Activated T-cell treated with anti-CD3 and anti-CD28 coated beads, Interleukin-2, amount 50 U/mL, for 72 hours (primary cell): ENCODE results near the gene DAAM2. TPM values are rescaled to one million over a fixed set of nuclear protein-coding genes. Genes with fewer than 3 reads are reported as not detected.
A peak's percentile ranks its signal among the peaks of the same experiment; 100 is the strongest.

Experiments used
- ATAC-seq, 2 donors: fragments of 150-1000 bp; cut with Tn5 transposase; replicated peaks in 1 of 2; 2 replicates each; pipeline ENCODE4 v1.10.0; 2021; ENCODE audit warnings: moderate library complexity in 2 of 2, mild to moderate bottlenecking in 1 of 2
- DNase-seq, 2 donors: peaks; one replicate each; pipeline ENCODE4 v3.0.0; 2021 to 2022; ENCODE audit warnings: mixed read lengths in 1 of 2
- H3K27ac Mint-ChIP-seq: one replicate; pipeline ENCODE4 v1.8.0; 2022; ENCODE audit warnings: mild to moderate bottlenecking, moderate library complexity, mixed read lengths
- H3K27me3 Mint-ChIP-seq: one replicate; pipeline ENCODE4 v1.8.0; 2022; ENCODE audit warnings: low read depth, mixed read lengths
- H3K36me3 Mint-ChIP-seq, 2 donors: one replicate each; pipeline ENCODE4 v1.8.0; 2022; ENCODE audit warnings: mixed read lengths in 2 of 2, mild to moderate bottlenecking in 1 of 2; ENCODE audit not compliant: insufficient read depth in 2 of 2
- H3K4me1 Mint-ChIP-seq: one replicate; pipeline ENCODE4 v1.8.0; 2022; ENCODE audit warnings: low read depth, mixed read lengths
- H3K4me3 Mint-ChIP-seq, 2 donors: one replicate each; pipeline ENCODE4 v1.8.0; 2022; ENCODE audit warnings: mild to moderate bottlenecking in 2 of 2, mixed read lengths in 2 of 2, moderate library complexity in 2 of 2
- H3K9me3 Mint-ChIP-seq, 2 donors: one replicate each; pipeline ENCODE4 v1.8.0; 2022; ENCODE audit warnings: mixed read lengths in 2 of 2
- total RNA-seq, 2 donors: library from RNA; stranded (reverse); gene quantifications; one replicate each; pipeline ENCODE4 v1.2.3, GENCODE V29; 2022

DAAM2 gene
- not detected for total RNA-seq

GRCh38 chr6:39791850-39792539, at the start of gene DAAM2:
TSS of gene DAAM2 (plus strand) at chr6:39792376. CDS start at chr6:39856303, 63,927 bp downstream.
- H3K27ac Mint-ChIP-seq, result no peak within 1 kb of the TSS
- no peaks in the 10 kb centered on the region for H3K36me3 Mint-ChIP-seq
- H3K27me3 Mint-ChIP-seq, result peaks cover 57% of the 10 kb centered on the region

GRCh38 chr6:39746795-39747194, 45.4 kb upstream of the DAAM2 start:
- no peaks in the 10 kb centered on the region for H3K4me1 Mint-ChIP-seq
- ATAC-seq (no peak), DNase-seq (no peak)
- peaks cover 9% of the 10 kb centered on the region for H3K27me3 Mint-ChIP-seq
- H3K4me3 Mint-ChIP-seq, result no peak overlapping the region
- no peak overlapping the region for H3K27ac Mint-ChIP-seq
- H3K9me3 Mint-ChIP-seq, result peaks cover 0 to 2% of the 10 kb centered on the region in 2 donors
- H3K36me3 Mint-ChIP-seq, result no peaks in the 10 kb centered on the region

More at GRCh38 chr6:39791850-39792539, at the start of gene DAAM2:
- Mint-ChIP-seq H3K4me3 (peak within 1 kb of the TSS; percentile 47 to 58), H3K9me3 (no peaks in the 10 kb centered on the region), H3K4me1 (no peaks in the 10 kb centered on the region)
- ATAC-seq (peak in 1 of 2 donors; percentile 25), DNase-seq (no peak)

- H3K4me3 Mint-ChIP-seq, result no peak overlapping the region
- no peak overlapping the region for H3K27ac Mint-ChIP-seq
- H3K4me1 Mint-ChIP-seq, result no peaks in the 10 kb centered on the region
- no peak for ATAC-seq
- H3K36me3 Mint-ChIP-seq, result no peaks in the 10 kb centered on the region
- peaks cover 23% of the 10 kb centered on the region for H3K27me3 Mint-ChIP-seq
- H3K9me3 Mint-ChIP-seq, result no peaks in the 10 kb centered on the region
- DNase-seq, result no peak
These were observed 39.1 kb upstream of the DAAM2 start for GRCh38 chr6:39752835-39753724.

- ATAC-seq (no peak), DNase-seq (no peak)
- Mint-ChIP-seq H3K9me3 (no peaks in the 10 kb centered on the region), H3K27ac (no peak overlapping the region), H3K4me3 (no peak overlapping the region), H3K4me1 (no peaks in the 10 kb centered on the region), H3K36me3 (no peaks in the 10 kb centered on the region), H3K27me3 (peaks cover 23% of the 10 kb centered on the region)
These were observed 38.5 kb upstream of the DAAM2 start for GRCh38 chr6:39753725-39754045.

GRCh38 chr6:39754514-39755115, 37.6 kb upstream of the DAAM2 start:
- no peaks in the 10 kb centered on the region for H3K9me3 Mint-ChIP-seq
- H3K4me3 Mint-ChIP-seq, result no peak overlapping the region
- no peaks in the 10 kb centered on the region for H3K36me3 Mint-ChIP-seq
- DNase-seq, result no peak
- no peak overlapping the region for H3K27ac Mint-ChIP-seq
- peaks cover 23% of the 10 kb centered on the region for H3K27me3 Mint-ChIP-seq
- H3K4me1 Mint-ChIP-seq, result no peaks in the 10 kb centered on the region
- ATAC-seq, result no peak

GRCh38 chr6:39755231-39755630, 36.9 kb upstream of the DAAM2 start:
- H3K4me1 Mint-ChIP-seq, result no peaks in the 10 kb centered on the region
- H3K27me3 Mint-ChIP-seq, result peaks cover 23% of the 10 kb centered on the region

GRCh38 chr6:39756582-39756981, 35.6 kb upstream of the DAAM2 start:
- DNase-seq (no peak), ATAC-seq (no peak)
- Mint-ChIP-seq H3K36me3 (no peaks in the 10 kb centered on the region), H3K4me1 (no peaks in the 10 kb centered on the region), H3K4me3 (no peak overlapping the region), H3K27ac (no peak overlapping the region), H3K27me3 (peaks cover 22% of the 10 kb centered on the region), H3K9me3 (no peaks in the 10 kb centered on the region)

More at GRCh38 chr6:39755231-39755630, 36.9 kb upstream of the DAAM2 start:
- Mint-ChIP-seq H3K36me3 (no peaks in the 10 kb centered on the region), H3K4me3 (no peak overlapping the region), H3K27ac (no peak overlapping the region), H3K9me3 (no peaks in the 10 kb centered on the region)
- no peak for ATAC-seq
- no peak for DNase-seq

GRCh38 chr6:39758905-39759605, 33.1 kb upstream of the DAAM2 start:
- H3K27ac Mint-ChIP-seq, result no peak overlapping the region
- no peaks in the 10 kb centered on the region for H3K36me3 Mint-ChIP-seq
- no peaks in the 10 kb centered on the region for H3K9me3 Mint-ChIP-seq
- H3K4me1 Mint-ChIP-seq, result no peaks in the 10 kb centered on the region
- ATAC-seq (no peak), DNase-seq (no peak)
- H3K27me3 Mint-ChIP-seq, result peaks cover 29% of the 10 kb centered on the region
- no peak overlapping the region for H3K4me3 Mint-ChIP-seq

GRCh38 chr6:39760226-39760952, 31.8 kb upstream of the DAAM2 start:
- H3K27ac Mint-ChIP-seq, result no peak overlapping the region
- DNase-seq (no peak), ATAC-seq (no peak)
- no peak overlapping the region for H3K4me3 Mint-ChIP-seq
- H3K9me3 Mint-ChIP-seq, result no peaks in the 10 kb centered on the region
- no peaks in the 10 kb centered on the region for H3K36me3 Mint-ChIP-seq
- H3K27me3 Mint-ChIP-seq, result peaks cover 35% of the 10 kb centered on the region
- no peaks in the 10 kb centered on the region for H3K4me1 Mint-ChIP-seq

GRCh38 chr6:39765508-39766065, 26.6 kb upstream of the DAAM2 start:
- Mint-ChIP-seq H3K27ac (no peak overlapping the region), H3K4me1 (no peaks in the 10 kb centered on the region), H3K9me3 (no peaks in the 10 kb centered on the region), H3K4me3 (no peak overlapping the region), H3K36me3 (no peaks in the 10 kb centered on the region), H3K27me3 (peaks cover 41% of the 10 kb centered on the region)
- DNase-seq (no peak), ATAC-seq (no peak)

GRCh38 chr6:39769012-39769411, 23.2 kb upstream of the DAAM2 start:
- H3K4me1 Mint-ChIP-seq, result no peaks in the 10 kb centered on the region
- H3K36me3 Mint-ChIP-seq, result no peaks in the 10 kb centered on the region
- H3K27ac Mint-ChIP-seq, result no peak overlapping the region

GRCh38 chr6:39770446-39770845, 21.7 kb upstream of the DAAM2 start:
- no peaks in the 10 kb centered on the region for H3K4me1 Mint-ChIP-seq
- H3K4me3 Mint-ChIP-seq, result no peak overlapping the region
- DNase-seq (no peak), ATAC-seq (no peak)
- peaks cover 19% of the 10 kb centered on the region for H3K27me3 Mint-ChIP-seq
- H3K27ac Mint-ChIP-seq, result no peak overlapping the region
- no peaks in the 10 kb centered on the region for H3K9me3 Mint-ChIP-seq
- H3K36me3 Mint-ChIP-seq, result no peaks in the 10 kb centered on the region

More at GRCh38 chr6:39769012-39769411, 23.2 kb upstream of the DAAM2 start:
- Mint-ChIP-seq H3K27me3 (peaks cover 26% of the 10 kb centered on the region), H3K4me3 (no peak overlapping the region), H3K9me3 (no peaks in the 10 kb centered on the region)
- no peak for DNase-seq
- ATAC-seq, result no peak
